SK-N-SH treated with all-trans-retinoic acid at 6 μM for 48 hours (cell line): ENCODE results near the gene SPRR1A.

ENCODE experiments used
- ARNTL ChIP-seq: fragments of 450-650 bp; formaldehyde crosslinking; IDR thresholded peaks from 2 replicates; pipeline ENCODE4 v1.5.0; 2020; ENCODE audit warnings: low read depth, mild to moderate bottlenecking, moderate library complexity, borderline replicate concordance
- BACH2 ChIP-seq: fragments of 250-450 bp; sonication (Bioruptor Pico); IDR thresholded peaks from 2 replicates; pipeline ENCODE4 v1.9.0; 2021; ENCODE audit warnings: mild to moderate bottlenecking, borderline replicate concordance
- RARB ChIP-seq: fragments of 250-450 bp; sonication (Bioruptor Pico); IDR thresholded peaks from 2 replicates; pipeline ENCODE4 v1.8.0; 2021; ENCODE audit warnings: mild to moderate bottlenecking, moderate library complexity
- TCF4 ChIP-seq: fragments of 250-450 bp; sonication (Bioruptor Pico); IDR thresholded peaks from 2 replicates; pipeline ENCODE4 v1.8.0; 2021; ENCODE audit warnings: mild to moderate bottlenecking, moderate library complexity, borderline replicate concordance
- TOX ChIP-seq: fragments of 250-450 bp; sonication (Bioruptor Pico); IDR thresholded peaks from 2 replicates; pipeline ENCODE4 v1.8.0; 2021; ENCODE audit warnings: mild to moderate bottlenecking, moderate library complexity, borderline replicate concordance
- ZFP3 ChIP-seq: fragments of 250-450 bp; sonication (Bioruptor Pico); IDR thresholded peaks from 2 replicates; pipeline ENCODE4 v1.5.0; 2020; ENCODE audit warnings: mild to moderate bottlenecking, moderate library complexity
- TF ChIP-seq, protein P1 (sequence below): fragments of 250-450 bp; sonication (Bioruptor Pico); IDR thresholded peaks from 2 replicates; pipeline ENCODE4 v1.8.0; 2020; ENCODE audit warnings: mild to moderate bottlenecking, moderate library complexity, borderline replicate concordance
- TF ChIP-seq, protein P2 (sequence below): fragments of 250-450 bp; sonication (Bioruptor Pico); IDR thresholded peaks from 2 replicates; pipeline ENCODE4 v1.5.1; 2021; ENCODE audit warnings: mild to moderate bottlenecking, moderate library complexity
- TF ChIP-seq, protein P3 (sequence below): fragments of 250-450 bp; sonication (Bioruptor Pico); IDR thresholded peaks from 2 replicates; pipeline ENCODE4 v1.5.1; 2020; ENCODE audit warnings: low read depth, mild to moderate bottlenecking, moderate library complexity
- TF ChIP-seq, protein P4 (sequence below): fragments of 250-450 bp; sonication (Bioruptor Pico); IDR thresholded peaks from 2 replicates; pipeline ENCODE4 v1.8.0; 2021; ENCODE audit warnings: low read depth, mild to moderate bottlenecking, moderate library complexity, borderline replicate concordance

DNA sequence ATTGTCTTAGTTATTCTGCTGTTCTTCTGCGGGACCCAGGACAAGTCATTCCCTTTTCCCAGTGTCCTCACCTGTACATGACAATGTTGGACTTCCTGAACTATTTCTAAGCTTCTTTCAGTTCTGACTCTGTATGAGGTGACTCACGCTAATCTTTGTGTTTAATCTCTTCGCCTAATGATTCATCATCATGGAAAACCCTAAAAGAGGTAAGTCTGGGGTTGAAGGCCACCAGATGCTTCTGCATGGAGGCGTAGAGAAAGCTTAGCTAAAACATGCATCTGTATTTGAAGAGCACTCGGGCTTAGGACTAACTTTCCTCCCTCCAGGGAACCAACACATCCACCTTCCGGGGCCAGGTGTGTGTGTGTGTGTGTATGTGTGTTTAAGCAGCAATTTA is 29.4 kb upstream of the SPRR1A start:
- TF ChIP-seq RARB (CRISPR knock-in tag) = no peak
- TF ChIP-seq, protein P1, sequence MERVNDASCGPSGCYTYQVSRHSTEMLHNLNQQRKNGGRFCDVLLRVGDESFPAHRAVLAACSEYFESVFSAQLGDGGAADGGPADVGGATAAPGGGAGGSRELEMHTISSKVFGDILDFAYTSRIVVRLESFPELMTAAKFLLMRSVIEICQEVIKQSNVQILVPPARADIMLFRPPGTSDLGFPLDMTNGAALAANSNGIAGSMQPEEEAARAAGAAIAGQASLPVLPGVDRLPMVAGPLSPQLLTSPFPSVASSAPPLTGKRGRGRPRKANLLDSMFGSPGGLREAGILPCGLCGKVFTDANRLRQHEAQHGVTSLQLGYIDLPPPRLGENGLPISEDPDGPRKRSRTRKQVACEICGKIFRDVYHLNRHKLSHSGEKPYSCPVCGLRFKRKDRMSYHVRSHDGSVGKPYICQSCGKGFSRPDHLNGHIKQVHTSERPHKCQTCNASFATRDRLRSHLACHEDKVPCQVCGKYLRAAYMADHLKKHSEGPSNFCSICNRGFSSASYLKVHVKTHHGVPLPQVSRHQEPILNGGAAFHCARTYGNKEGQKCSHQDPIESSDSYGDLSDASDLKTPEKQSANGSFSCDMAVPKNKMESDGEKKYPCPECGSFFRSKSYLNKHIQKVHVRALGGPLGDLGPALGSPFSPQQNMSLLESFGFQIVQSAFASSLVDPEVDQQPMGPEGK (CRISPR knock-in tag) = no peak
- TF ChIP-seq, protein P2, sequence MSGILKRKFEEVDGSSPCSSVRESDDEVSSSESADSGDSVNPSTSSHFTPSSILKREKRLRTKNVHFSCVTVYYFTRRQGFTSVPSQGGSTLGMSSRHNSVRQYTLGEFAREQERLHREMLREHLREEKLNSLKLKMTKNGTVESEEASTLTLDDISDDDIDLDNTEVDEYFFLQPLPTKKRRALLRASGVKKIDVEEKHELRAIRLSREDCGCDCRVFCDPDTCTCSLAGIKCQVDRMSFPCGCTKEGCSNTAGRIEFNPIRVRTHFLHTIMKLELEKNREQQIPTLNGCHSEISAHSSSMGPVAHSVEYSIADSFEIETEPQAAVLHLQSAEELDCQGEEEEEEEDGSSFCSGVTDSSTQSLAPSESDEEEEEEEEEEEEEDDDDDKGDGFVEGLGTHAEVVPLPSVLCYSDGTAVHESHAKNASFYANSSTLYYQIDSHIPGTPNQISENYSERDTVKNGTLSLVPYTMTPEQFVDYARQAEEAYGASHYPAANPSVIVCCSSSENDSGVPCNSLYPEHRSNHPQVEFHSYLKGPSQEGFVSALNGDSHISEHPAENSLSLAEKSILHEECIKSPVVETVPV (CRISPR knock-in tag) = no peak
- no peak for TF ChIP-seq TCF4 (CRISPR knock-in tag)
- no peak for TF ChIP-seq ARNTL
- TF ChIP-seq, protein P3, sequence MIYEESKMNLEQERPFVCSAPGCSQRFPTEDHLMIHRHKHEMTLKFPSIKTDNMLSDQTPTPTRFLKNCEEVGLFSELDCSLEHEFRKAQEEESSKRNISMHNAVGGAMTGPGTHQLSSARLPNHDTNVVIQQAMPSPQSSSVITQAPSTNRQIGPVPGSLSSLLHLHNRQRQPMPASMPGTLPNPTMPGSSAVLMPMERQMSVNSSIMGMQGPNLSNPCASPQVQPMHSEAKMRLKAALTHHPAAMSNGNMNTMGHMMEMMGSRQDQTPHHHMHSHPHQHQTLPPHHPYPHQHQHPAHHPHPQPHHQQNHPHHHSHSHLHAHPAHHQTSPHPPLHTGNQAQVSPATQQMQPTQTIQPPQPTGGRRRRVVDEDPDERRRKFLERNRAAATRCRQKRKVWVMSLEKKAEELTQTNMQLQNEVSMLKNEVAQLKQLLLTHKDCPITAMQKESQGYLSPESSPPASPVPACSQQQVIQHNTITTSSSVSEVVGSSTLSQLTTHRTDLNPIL (CRISPR knock-in tag) = no peak
- TF ChIP-seq TOX = no peak
- no peak for TF ChIP-seq BACH2 (CRISPR knock-in tag)
- no peak for TF ChIP-seq ZFP3 (CRISPR knock-in tag)
- TF ChIP-seq, protein P4, sequence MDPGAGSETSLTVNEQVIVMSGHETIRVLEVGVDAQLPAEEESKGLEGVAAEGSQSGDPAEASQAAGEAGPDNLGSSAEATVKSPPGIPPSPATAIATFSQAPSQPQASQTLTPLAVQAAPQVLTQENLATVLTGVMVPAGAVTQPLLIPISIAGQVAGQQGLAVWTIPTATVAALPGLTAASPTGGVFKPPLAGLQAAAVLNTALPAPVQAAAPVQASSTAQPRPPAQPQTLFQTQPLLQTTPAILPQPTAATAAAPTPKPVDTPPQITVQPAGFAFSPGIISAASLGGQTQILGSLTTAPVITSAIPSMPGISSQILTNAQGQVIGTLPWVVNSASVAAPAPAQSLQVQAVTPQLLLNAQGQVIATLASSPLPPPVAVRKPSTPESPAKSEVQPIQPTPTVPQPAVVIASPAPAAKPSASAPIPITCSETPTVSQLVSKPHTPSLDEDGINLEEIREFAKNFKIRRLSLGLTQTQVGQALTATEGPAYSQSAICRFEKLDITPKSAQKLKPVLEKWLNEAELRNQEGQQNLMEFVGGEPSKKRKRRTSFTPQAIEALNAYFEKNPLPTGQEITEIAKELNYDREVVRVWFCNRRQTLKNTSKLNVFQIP = no peak
